Ectodermal cell (in vitro differentiated cells): ENCODE measurements around the gene SDCBP2. TPM values are rescaled to one million over a fixed set of nuclear protein-coding genes. Genes with fewer than 3 reads are reported as not detected.

Experiments
- H3K27ac ChIP-seq: 2 replicates; pipeline ENCODE4 v1.7.0; 2013; ENCODE audit warnings: mild to moderate bottlenecking, low read depth, low read length; ENCODE audit not compliant: insufficient read depth, poor library complexity, severe bottlenecking
- H3K27me3 ChIP-seq: 2 replicates; pipeline ENCODE4 v1.7.0; 2013; ENCODE audit warnings: mild to moderate bottlenecking, low read length; ENCODE audit not compliant: insufficient read depth, control insufficient read depth, poor library complexity, severe bottlenecking
- H3K36me3 ChIP-seq: one replicate; pipeline ENCODE4 v1.7.0; 2013; ENCODE audit warnings: low read length; ENCODE audit not compliant: control insufficient read depth, insufficient read depth
- H3K4me1 ChIP-seq: one replicate; pipeline ENCODE4 v1.7.0; 2013; ENCODE audit warnings: low read length; ENCODE audit not compliant: control insufficient read depth, insufficient read depth
- H3K4me3 ChIP-seq: 2 replicates; pipeline ENCODE4 v1.7.0; 2013; ENCODE audit warnings: low read depth, low read length, control low read depth; ENCODE audit not compliant: insufficient read depth
- H3K9me3 ChIP-seq: 2 replicates; pipeline ENCODE4 v1.7.0; 2013; ENCODE audit warnings: mild to moderate bottlenecking, low read length, moderate library complexity; ENCODE audit not compliant: control insufficient read depth
- WGBS, 2 experiments: methylation state at CpG; one replicate each; pipeline ENCODE4 v1.1.7; 2013; ENCODE audit warnings: missing lambda C conversion rate in 2 of 2; 5-methylcytosine and 5-hydroxymethylcytosine counted together
- polyA plus RNA-seq, 4 experiments: library from polyadenylated mRNA; stranded (reverse); fragments of 50-300 nt; gene quantifications; one replicate each; pipeline ENCODE4 v1.2.3, GENCODE V29; 2013

Gene SDCBP2, protein sequence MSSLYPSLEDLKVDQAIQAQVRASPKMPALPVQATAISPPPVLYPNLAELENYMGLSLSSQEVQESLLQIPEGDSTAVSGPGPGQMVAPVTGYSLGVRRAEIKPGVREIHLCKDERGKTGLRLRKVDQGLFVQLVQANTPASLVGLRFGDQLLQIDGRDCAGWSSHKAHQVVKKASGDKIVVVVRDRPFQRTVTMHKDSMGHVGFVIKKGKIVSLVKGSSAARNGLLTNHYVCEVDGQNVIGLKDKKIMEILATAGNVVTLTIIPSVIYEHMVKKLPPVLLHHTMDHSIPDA
- 3.8 TPM for polyA plus RNA-seq (2013, experiment 1 of 4)
- 3.4 TPM for polyA plus RNA-seq (2013, experiment 2 of 4)
- 3.3 TPM for polyA plus RNA-seq (2013, experiment 3 of 4)
- polyA plus RNA-seq (2013, experiment 4 of 4) = 4.5 TPM

DNA sequence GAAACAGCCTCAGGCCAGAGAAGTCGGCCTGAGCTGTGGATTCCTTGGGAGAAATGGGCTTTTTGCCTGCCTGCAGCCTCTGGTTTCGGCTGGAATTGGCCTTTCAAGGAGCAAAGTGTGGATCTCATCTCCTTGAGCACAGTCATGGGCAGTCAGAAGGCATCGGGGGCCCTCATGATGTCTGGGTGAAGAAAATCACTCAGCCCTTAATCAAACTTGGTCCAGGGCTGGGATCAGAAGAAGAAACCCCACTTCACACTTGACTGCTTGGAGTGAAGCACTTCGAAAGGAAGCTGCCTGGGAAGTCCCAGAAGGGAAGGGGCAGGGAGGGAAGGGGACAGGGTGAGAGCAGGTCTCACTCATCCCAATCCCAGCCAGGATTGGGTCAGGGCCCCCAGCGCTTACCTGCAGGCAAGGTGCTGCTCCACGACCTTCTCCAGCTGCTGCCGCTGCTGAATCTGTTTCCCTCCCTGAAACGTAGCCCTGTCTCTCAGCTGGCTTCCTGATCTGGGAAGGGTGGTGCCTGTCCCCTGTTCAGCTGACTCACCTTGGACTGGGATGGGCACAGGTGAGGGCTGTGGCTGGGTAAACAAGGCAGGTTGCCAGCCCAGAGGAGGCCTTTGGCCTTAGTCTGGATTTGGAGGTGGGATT lies at the start of gene SDCBP2:
Gene SDCBP2 (minus strand): TSS at position 460 of the 651 bp plus-strand sequence. CDS start 8,723 bp downstream, outside the sequence.
- 91 to 95% methylated on average over 8 of the region's 8 CpGs for WGBS, 2 experiments
- Histone ChIP-seq H3K9me3 (no peaks in the 10 kb centered on the region), H3K4me3 (no peak within 1 kb of the TSS), H3K4me1 (peaks cover 13% of the 10 kb centered on the region), H3K27ac (no peak within 1 kb of the TSS), H3K27me3 (no peaks in the 10 kb centered on the region), H3K36me3 (peaks cover 5% of the 10 kb centered on the region)

DNA sequence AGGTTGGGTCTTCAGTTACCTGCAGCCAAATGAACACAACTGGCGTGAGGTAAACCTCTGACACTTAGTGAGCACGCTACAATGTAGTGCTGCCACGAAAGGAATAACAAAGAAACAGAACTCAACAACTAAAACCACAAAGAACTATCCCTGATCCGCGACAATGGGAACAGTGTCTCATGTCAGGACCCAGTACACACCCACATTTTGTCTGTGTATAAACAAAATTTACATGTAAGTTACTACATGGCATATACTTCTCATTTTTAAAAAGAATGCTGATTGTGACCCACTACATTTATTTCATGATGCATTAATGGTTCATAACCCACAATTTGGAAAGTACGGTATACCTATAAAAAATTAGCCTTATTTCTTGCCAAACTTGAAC lies 49.8 kb upstream of the SDCBP2 start:
- Histone ChIP-seq H3K4me1 (peaks cover 9% of the 10 kb centered on the region), H3K36me3 (peaks cover 3% of the 10 kb centered on the region), H3K4me3 (no peak overlapping the region), H3K27me3 (no peaks in the 10 kb centered on the region), H3K27ac (no peak overlapping the region), H3K9me3 (no peaks in the 10 kb centered on the region)
- WGBS, 2 experiments = 93 to 95% methylated on average over 6 of the region's 6 CpGs

DNA sequence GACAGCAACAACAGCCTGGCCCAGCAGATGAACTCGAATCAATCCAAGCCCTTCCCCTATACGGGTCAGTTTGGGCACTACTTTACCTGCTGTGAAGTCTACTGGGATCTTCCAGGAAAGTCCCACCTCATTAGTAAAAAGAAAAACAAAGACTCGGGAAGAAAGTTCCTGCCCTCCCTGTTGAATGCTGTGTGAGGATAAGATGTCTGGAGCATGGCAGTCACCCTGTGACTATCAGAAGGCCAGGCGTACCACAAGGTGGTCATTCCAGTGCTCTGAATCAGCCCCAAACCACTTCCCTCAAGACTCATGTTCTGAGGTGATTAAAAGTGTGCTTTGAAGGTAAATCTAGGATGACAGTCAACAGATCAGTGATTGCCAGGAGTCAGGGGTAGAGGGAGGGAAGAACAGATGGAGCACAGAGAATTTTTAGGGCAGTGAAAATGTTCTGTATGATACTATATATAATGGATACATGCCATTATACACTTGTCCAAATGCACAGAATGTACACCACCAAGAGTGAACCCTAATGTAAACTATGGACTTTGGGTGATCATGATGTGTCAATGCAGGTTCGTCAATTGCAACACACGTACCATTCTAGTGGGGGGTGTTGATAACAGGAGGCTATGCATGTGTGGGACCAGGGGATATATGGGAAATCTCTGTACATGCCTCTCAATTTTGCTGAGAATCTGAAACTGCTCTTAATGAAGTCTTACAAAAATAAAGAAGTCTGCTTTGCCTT lies 49.2 kb upstream of the SDCBP2 start:
- H3K9me3 ChIP-seq = no peaks in the 10 kb centered on the region
- H3K4me3 ChIP-seq = no peak overlapping the region
- H3K4me1 ChIP-seq = peaks cover 9% of the 10 kb centered on the region
- WGBS, 2 experiments = 84 to 85% methylated on average over 6 of the region's 6 CpGs
- H3K36me3 ChIP-seq = peaks cover 3% of the 10 kb centered on the region
- no peaks in the 10 kb centered on the region for H3K27me3 ChIP-seq
- no peak overlapping the region for H3K27ac ChIP-seq

DNA sequence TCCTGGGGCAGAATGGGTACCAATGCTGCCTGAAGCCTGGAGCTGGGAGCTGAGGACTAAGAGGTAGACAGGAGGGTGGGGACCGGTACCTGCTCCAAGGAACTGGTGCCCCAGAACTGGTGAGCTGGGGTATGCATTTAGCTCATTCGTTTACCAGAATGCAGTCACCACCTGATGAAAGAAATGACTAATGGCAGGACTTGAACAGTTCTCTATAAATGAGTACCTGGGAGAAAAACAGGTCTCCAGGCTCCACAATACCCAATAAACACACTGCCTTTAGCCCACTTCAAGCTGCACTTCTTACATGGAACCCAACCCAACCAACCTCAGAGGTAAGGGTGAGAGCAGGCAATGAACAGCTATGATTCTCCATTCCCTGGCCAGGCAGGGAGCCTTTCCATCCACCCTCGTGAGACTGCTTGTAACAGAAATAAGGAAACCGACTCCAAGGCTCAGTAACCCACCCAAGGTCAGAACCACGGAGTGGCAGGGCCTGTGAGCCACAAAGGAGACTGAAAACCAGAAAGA lies 48.5 kb upstream of the SDCBP2 start:
- peaks cover 3% of the 10 kb centered on the region for H3K36me3 ChIP-seq
- H3K27ac ChIP-seq = no peak overlapping the region
- H3K27me3 ChIP-seq = no peaks in the 10 kb centered on the region
- no peak overlapping the region for H3K4me3 ChIP-seq
- peaks cover 9% of the 10 kb centered on the region for H3K4me1 ChIP-seq
- WGBS, 2 experiments = 89 to 90% methylated on average over 5 of the region's 5 CpGs
- H3K9me3 ChIP-seq = no peaks in the 10 kb centered on the region

DNA sequence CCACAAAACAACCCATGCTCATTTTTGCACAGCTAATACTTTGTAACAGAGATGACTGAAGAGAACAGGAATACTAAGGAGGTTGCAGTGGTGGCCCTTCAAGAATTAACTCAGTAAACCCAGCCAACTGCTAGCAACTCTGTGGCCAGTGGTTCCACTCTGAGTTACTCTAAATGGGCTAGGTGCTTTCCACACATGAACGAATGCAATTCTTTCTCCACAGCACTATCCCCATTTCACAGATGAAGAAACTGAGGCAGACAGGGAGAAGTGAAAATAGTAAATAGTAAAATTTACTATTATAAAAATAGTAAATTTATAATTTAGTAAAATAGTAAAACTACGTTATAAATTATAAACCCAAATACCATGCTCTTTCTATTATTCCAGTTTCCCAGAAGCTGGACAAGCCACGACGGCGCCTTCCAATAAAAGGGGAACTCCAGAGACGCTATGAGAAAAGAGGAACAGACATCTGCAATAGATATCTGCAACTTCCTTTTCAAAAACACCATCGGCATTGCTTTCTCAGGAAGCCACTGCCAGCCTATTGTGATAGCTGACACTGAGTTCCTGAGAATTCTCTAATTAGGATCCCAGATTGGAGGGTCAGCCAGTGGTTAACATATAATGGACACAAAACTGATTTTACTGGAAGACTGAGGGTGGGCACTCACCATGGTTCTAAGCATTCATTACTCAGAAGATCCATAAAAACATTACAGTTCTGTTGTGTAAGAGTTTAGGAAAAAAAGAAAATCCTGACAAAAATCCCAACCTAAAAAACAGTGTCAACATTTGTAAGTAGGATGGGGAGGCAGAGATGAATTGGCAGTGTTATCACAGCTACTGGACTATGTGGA lies 47.7 kb upstream of the SDCBP2 start:
- Histone ChIP-seq H3K27me3 (no peaks in the 10 kb centered on the region), H3K9me3 (no peaks in the 10 kb centered on the region), H3K27ac (no peak overlapping the region), H3K4me1 (peaks cover 9% of the 10 kb centered on the region), H3K4me3 (no peak overlapping the region), H3K36me3 (peaks cover 8% of the 10 kb centered on the region)
- 91 to 92% methylated on average over 7 of the region's 7 CpGs for WGBS, 2 experiments

DNA sequence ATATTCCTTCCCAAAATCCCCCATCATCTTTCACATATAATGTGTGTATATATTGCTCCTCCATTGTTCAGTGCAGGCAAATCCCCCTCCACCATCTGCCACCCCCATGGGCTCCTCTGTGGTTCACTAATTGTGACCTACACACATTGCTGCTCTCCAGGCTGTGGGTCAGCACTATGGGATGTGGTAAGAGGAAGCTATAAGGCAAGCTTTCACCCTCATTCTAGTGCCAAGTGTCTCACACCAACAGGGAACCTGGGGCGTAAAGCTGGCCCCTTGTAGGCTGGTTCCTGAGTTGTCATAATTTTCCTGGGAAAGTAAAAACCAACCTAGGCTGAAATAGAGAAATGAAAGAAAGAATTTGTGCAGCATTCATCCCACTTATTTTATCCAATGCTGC lies 47.1 kb upstream of the SDCBP2 start:
- Histone ChIP-seq H3K4me1 (peaks cover 9% of the 10 kb centered on the region), H3K36me3 (peaks cover 11% of the 10 kb centered on the region), H3K4me3 (no peak overlapping the region), H3K27ac (no peak overlapping the region), H3K9me3 (no peaks in the 10 kb centered on the region), H3K27me3 (no peaks in the 10 kb centered on the region)
- WGBS, 2 experiments = 94% methylated on average over 1 of the region's 1 CpG; no CpG with 5 or more reads in 1 of the 2 experiments

DNA sequence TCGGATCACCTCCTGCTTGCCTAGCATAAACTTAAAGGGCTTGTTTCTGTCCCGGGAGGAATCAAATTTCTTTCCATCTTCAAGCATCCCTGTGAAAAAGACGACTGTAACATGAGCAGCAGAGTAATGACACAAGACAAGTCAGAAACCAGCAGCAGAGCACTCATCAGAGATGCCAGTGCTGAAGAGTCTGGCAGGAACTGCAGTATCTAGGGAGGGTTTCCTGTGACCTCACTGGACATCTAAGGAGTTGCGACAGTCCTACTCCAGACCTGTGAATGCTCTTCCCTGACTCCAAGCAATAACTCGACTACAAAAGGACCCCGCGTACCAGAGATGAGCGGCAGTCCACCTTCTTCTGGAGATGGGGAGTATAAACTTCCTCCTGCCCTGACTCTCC lies 46.6 kb upstream of the SDCBP2 start:
- no peaks in the 10 kb centered on the region for H3K9me3 ChIP-seq
- H3K4me1 ChIP-seq = peaks cover 9% of the 10 kb centered on the region
- H3K27ac ChIP-seq = no peak overlapping the region
- H3K4me3 ChIP-seq = no peak overlapping the region
- H3K27me3 ChIP-seq = no peaks in the 10 kb centered on the region
- WGBS, 2 experiments = 79 to 86% methylated on average over 7 to 8 of the region's 8 CpGs
- peaks cover 11% of the 10 kb centered on the region for H3K36me3 ChIP-seq

DNA sequence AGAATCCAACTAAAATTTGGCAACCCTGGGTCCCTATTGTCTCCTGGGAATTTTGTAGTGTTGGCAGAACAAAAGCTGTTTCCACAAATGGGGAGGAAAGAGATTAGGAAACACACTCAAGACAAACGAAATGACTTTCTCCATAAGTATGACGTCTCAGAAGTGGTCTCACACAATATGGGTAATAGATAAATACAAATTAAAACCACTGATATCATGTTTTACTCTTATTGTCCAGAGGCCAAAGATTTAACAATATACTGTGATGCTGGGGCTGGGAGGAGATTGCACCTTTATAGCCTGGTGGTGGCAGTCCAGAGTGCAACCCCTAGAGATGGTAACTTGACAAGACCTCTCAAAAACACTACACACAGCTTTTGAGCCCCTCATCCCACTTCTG lies 45.3 kb upstream of the SDCBP2 start:
- Histone ChIP-seq H3K27ac (no peak overlapping the region), H3K36me3 (peaks cover 11% of the 10 kb centered on the region), H3K27me3 (no peaks in the 10 kb centered on the region), H3K9me3 (no peaks in the 10 kb centered on the region), H3K4me3 (no peak overlapping the region), H3K4me1 (peaks cover 9% of the 10 kb centered on the region)
- 86% methylated on average over 1 of the region's 2 CpGs; no CpG with 5 or more reads in 1 of the 2 experiments for WGBS, 2 experiments

DNA sequence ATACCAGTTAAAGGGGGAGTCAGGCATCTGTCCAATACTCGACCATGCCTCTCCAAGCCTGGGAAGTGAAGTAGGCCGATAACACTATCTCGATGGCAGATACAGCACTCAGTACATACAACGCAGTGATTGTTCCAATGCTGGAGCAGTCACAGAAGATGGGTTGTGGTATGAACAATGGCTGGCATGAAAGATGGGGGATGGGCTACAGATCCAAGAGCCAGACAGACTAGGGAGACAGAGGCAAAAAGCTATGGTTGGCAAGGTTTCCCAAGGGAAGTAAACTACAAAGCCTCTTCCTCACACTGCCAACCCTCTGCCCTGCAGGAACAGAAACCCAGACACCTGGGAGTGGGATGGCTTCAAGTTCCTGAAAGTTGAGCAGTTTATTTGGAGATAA lies 44.7 kb upstream of the SDCBP2 start:
- WGBS, 2 experiments = 95 to 96% methylated on average over 4 of the region's 4 CpGs
- Histone ChIP-seq H3K4me3 (no peak overlapping the region), H3K27ac (no peak overlapping the region), H3K4me1 (peaks cover 9% of the 10 kb centered on the region), H3K36me3 (peaks cover 14% of the 10 kb centered on the region), H3K9me3 (no peaks in the 10 kb centered on the region), H3K27me3 (no peaks in the 10 kb centered on the region)
